ENCODE data around the gene EEF2K.

The EEF2K gene

GRCh38 chr16:22336581-22336980 lies 130.5 kb downstream of the EEF2K start:
- DNase-seq (ENCODE audit: low read depth), result no peak

- no peak for DNase-seq (ENCODE audit: low read depth)
Measured at GRCh38 chr16:22337045-22337444, 131.0 kb downstream of the EEF2K start.

DNA sequence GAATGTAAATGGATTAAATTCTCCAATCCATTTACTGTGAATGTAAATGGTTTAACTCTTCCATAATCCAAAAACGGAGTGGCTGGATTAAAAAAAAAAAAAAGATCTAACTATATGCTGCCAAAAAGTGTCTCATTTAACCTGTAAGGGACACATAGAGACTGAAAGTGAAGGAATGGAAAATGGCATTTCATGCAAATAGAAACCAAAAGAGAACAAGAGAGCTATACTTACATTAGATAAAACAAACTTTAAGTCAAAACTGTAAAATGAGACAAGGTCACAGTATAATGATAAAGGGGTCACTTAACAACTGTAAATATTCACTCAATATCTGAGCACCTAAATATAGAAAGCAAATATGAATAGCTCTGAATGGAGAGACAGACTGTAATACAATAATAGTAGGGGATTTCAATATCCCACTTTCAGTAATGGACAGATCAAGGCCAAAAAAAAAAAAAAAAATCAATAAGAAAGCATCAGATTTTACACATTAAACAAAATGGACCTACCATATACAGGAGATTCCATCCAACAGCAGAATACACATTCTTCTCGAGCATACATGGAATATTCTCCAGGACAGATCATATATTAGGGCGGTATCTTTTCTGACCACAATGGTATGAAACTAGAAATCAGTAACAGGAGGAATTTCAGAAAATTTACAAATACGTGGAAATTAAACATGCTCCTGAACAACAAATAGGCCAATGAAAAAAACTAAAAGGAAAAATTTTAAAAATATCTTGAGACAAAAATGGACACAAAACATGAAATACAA lies 132.0 kb downstream of the EEF2K start:
- no peak for DNase-seq (ENCODE audit: low read depth)
